NT2/D1 (cell line): Measurements from ENCODE around the gene ZDHHC21.

Experiments used
- SUZ12 ChIP-seq: IDR thresholded peaks from 2 replicates; pipeline ENCODE4 v1.6.1; 2011; ENCODE audit not compliant: insufficient read length, insufficient read depth; ENCODE audit errors: extremely low read depth
- YY1 ChIP-seq: IDR thresholded peaks from 2 replicates; pipeline ENCODE4 v1.6.1; 2011; ENCODE audit not compliant: insufficient read length, insufficient read depth
- ZNF274 ChIP-seq: IDR thresholded peaks from 2 replicates; pipeline ENCODE4 v1.6.1; 2011; ENCODE audit warnings: mild to moderate bottlenecking, low read depth, low read length

GRCh38 chr9:14687042-14687719, 6.1 kb downstream of the ZDHHC21 start:
- no peak for TF ChIP-seq ZNF274
- TF ChIP-seq YY1 = no peak
- no peak for TF ChIP-seq SUZ12
